ENCODE measurements around the gene HSPA14. TPM values are rescaled to one million over a fixed set of nuclear protein-coding genes. Genes with fewer than 3 reads are reported as not detected.
A peak's percentile ranks its signal among the peaks of the same experiment; 100 is the strongest.
"Not testable (repeated sequence)": the region's sequence is repeated elsewhere in the genome, so short reads cannot be mapped to it uniquely, and the experiment has no call there.

Gene HSPA14
- total RNA-seq, 1 donor from 2014 or later = 11.3 TPM

DNA sequence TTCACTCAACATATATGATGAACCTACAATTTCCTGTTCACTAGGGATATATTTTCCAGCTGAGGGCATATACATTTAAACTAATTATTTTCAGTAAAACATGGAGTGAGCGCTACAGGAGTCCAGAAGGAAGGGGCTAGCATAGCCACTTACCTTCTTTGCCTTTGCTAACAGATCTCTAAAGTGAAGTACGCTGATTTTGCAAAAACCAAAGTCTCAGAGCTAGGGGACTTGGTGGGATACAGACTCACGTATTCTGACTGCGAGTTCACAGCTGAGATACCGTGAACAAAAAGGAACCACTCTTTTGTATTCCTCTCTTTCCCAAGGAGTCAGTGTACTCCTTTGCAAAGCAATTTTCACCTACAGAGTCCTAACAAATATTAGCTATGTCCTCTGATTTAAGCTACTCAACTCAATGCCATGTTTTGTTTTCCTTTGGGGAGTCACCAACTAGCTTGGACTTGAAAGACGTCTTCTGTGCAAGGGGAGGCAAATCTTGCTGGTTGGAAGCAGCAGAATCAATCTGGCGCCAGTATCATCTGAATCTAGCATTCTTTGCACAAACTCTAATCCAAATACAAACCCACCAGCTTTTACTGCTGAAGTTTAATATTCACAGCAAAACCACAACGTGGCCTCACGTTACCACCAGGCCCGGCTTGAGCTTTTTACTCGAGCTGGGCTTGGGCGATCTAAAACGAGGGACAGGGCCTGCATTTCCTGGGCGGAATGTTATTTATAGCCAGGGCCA, 926 bp upstream of the HSPA14 start:
- DNase-seq (ENCODE audit: low spot score) = no peak

DNA sequence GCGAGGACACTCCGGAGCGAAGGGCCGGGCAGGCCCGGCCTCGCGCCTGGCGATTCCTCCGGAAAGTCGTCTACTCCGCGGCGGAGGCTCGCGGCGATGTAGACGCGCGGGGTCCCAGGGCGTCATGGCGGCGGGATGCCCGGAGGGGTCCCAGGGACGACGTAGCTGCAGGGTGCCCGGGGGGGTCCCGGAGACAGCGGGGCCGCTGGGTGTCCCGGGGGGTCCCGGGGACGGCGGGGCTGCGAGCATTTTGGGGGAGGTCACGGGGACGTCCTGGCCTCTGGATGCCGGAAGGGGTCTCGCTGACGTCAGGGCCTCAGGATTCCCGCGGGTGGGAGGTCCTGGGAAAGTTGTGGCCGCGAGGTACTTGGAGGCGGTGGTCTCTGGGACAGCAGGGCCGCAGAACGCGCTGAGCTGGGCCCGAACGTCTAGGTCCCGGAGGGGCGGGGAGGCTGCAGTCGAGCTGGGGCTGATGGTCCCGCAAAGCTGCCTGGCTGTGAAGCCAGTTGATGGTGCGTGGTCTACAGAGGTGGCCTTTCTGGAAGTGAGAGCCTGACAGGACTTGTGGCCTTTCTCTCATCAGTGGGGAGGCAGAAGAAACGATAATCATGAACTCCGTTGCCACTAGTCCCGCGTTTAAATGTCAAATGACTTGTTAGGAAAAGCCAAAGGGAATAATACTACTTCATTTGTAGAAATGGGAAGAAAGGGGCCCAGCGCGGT, 637 bp downstream of the HSPA14 start:
- DNase-seq (ENCODE audit: low spot score) = peak; percentile 32

DNA sequence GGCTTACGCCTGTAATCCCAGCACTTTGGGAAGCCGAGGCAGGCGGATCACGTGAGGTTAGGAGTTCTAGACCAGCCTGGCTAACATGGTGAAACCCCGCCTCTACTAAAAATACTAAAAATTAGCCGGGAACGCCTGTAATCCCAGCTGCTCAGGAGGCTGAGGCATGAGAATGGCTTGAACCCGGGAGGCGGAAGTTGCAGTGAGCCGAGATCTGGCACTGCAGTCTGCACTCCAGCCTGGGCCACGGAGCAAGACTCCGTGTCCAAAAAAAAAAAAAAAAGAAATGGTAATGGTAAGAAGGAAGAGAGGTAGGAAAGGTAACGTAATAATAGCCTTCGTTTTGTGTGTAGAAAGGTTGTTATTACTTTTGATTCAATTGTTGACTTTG, 1.2 kb downstream of the HSPA14 start:
- peak; percentile 8 for DNase-seq (ENCODE audit: low spot score)

DNA sequence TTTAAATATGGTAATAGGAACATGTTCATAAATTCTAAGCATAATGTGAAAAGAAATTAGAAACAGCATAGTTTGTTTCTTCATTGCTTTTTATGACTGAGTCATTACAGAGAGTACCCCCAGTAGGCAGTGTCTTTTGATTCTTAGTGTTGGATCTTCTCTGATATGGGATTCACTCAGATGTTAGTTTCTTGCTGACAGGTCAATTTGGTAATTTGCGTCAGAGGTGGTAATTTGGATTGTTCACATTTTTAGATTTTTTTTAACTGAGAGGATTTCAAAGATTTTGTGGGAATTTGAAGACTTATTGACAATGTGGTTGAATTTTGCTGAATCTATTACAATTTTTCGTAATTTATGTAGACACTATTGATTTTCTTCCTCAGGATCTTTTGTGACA, 2.1 kb downstream of the HSPA14 start:
- no peak for DNase-seq (ENCODE audit: low spot score)

DNA sequence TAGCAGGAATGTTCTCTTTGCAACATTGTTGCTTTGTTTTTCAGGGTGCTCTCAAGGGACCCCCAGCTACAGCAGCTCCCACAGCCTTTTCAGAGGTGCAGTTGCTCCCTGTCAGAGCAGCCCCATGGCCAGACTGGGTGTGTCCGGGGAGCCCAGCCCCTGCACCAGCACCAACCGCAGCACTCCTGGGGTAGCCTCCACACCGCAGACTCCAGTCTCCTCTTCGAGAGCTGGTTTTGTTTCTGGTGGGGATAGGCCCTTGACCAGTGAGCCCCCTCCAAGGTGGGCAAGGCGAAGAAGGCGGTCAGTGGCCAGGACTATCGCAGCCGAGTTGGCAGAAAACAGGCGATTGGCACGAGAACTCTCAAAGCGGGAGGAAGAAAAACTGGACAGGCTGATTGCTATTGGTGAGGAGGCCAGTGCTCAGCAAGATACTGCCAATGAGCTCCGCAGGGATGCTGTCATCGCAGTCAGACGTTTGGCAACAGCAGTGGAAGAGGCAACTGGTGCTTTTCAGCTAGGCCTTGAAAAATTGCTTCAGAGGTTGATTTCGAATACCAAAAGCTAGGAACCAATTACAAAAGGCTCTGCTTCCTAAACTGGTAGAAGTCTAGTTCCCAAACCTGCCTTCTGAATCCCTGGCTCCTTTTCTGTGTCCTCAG, 5.4 kb downstream of the HSPA14 start:
- no peak for DNase-seq (ENCODE audit: low spot score)

DNA sequence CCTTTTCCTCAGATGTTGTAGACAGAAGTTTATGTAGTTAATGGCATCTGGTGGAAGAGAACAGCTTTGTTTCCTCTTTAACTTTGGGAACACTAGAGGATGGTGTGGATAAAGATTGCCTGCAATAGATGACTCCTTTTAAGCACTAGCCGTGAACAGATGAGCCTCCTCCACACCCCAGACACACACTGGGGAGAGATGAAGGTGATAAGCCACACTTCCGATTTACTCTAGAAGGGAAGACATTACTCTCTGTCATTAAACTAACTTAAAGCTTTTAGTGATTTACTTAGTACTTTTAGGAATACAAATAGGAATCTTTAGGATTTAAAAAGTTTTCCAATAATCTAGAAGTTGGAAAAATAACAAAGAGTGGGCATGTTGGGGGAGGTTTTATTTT, 6.8 kb downstream of the HSPA14 start:
- no peak for DNase-seq (ENCODE audit: low spot score)

DNA sequence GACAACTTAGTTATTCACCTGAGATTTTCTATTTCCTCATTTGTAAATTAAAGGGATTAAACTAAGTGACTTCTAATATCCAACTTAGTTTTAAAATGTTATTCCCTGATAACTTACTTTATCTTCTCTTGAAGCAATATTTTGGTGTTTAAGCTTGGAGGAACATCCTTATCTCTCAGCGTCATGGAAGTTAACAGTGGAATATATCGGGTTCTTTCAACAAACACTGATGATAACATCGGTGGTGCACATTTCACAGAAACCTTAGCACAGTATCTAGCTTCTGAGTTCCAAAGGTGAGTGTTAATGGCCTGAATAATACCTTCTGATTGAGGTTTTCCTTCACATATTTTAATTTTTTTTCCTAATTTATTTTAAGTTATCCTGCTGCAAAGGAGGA, 14.1 kb downstream of the HSPA14 start:
- no peak for DNase-seq (ENCODE audit: low spot score)

DNA sequence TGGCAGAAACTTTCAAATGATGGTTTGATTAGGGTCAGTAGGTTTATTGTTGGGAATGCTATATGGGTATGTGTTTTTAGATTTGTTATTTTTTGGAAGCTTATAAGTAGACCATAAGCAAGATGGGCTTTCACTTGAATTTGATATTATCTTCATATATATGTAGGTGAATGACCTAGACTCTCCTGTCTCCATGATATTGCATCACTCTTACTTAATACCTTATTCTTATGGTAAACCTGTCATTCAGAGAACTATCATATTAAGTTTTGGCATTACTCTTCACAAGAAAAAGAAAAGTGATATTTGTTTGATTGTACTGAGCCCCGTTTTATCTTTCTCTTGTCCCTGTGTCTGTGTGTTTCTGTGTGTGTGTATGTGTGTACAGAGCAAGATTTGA, 17.3 kb downstream of the HSPA14 start:
- DNase-seq (ENCODE audit: low spot score) = no peak

DNA sequence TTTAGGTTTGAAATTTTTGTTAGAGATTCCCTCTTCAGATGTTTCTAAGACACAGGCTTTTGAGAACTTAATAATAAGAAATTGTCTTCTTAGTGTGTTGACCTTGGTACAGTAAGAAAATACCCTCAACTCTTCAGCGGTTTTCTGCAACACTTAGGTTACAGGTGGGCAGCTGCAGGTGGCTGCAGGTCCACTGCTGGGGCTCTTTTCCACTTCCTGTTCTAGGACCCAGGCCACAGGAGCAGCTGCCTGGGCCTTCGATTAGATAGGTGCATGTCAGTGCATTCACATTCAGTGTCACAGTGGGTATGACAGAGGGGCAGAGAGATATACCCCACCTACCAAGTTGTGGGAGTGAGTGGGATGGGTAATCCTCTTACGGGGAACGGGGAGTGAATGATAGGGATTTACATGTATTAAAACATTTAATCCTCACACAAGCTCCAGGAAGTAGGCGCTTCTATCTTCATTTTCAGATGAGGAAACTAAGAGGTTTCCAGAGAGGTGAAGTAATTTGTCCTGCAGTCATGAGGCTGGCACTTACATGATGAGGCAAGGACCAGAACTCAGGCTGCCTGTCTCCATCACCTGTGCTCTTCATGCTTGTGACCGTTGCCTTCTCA, 20.3 kb downstream of the HSPA14 start:
- DNase-seq (ENCODE audit: low spot score) = no peak

DNA sequence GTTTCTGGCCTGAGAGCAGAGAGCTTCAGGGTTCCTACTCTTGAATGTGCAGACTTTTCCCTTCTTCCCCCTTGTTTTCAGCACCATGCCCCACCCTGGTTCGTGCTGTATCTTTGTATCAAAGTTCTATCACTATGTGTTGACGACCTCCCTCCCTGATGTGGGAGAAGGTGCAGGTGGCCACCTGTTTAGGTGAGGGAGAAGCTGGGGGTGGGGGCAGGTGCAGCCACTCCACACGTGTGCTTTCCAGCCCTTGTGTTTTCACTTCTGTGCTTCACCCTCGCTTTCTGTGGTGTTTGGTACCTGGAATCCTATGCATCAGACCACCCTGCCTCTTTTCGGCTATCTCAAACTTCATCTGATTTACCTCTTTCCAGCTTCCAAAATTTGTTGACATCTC, 20.9 kb downstream of the HSPA14 start:
- no peak for DNase-seq (ENCODE audit: low spot score)

DNA sequence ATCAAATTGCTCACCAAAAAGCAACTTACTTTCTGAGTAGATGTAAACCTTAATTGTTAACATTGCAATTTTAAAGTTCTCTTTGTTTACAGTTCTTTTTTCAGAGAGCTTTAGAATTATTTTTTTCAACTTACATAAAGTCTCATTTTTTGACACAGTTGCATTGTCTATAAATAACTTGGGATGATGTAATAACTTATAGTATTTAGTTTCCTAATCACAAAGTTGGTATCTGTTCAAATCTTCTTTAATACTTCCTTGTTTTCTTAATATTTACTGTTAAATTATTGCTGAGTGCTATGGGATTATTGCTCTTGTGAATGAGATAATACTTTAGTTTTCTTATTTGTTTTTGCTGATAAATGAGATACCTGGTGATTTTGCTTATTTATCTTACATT, 21.7 kb downstream of the HSPA14 start:
- DNase-seq (ENCODE audit: low spot score) = no peak

DNA sequence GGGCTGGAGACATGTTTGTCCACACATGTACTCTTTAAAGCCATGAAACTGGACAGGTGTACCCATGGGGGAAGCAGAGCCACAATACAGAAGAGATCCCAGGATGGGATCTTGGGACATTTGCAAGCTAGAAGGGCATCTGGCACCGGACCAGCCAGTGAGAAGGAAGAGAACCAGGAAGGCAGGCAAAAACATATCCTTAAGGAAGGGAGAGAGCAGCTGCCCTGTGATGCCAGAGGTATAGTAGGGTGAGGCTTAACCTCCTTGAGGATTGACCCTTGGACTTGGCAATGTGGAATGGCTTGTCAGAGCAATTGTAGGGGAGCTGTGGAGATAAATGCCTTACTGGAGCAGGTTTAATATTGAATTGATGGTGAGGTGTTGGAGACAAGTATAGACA, 22.7 kb downstream of the HSPA14 start:
- no peak for DNase-seq (ENCODE audit: low spot score)

DNA sequence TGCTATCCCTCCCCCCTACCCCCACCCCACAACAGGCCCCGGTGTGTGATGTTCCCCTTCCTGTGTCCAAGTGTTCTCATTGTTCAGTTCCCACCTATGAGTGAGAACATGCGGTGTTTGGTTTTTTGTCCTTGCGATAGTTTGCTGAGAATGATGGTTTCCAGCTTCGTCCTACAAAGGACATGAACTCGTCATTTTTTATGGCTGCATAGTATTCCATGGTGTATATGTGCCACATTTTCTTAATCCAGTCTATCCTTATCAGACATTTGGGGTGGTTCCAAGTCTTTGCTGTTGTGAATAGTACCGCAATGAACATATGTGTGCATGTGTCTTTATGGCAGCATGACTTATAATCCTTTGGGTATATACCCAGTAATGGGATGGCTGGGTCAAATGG, 26.4 kb downstream of the HSPA14 start:
- DNase-seq (ENCODE audit: low spot score) = not testable (repeated sequence)

DNA sequence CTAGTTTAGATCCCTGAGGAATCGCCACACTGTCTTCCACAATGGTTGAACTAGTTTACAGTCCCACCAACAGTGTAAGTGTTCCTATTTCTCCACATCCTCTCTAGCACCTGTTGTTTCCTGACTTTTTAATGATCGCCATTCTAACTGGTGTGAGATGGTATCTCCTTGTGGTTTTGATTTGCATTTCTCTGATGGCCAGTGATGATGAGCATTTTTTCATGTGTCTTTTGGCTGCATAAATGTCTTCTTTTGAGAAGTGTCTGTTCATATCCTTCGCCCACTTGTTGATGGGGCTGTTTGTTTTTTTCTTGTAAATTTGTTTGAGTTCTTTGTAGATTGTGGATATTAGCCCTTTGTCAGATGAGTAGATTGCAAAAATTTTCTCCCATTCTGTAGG, 26.8 kb downstream of the HSPA14 start:
- not testable (repeated sequence) for DNase-seq (ENCODE audit: low spot score)

DNA sequence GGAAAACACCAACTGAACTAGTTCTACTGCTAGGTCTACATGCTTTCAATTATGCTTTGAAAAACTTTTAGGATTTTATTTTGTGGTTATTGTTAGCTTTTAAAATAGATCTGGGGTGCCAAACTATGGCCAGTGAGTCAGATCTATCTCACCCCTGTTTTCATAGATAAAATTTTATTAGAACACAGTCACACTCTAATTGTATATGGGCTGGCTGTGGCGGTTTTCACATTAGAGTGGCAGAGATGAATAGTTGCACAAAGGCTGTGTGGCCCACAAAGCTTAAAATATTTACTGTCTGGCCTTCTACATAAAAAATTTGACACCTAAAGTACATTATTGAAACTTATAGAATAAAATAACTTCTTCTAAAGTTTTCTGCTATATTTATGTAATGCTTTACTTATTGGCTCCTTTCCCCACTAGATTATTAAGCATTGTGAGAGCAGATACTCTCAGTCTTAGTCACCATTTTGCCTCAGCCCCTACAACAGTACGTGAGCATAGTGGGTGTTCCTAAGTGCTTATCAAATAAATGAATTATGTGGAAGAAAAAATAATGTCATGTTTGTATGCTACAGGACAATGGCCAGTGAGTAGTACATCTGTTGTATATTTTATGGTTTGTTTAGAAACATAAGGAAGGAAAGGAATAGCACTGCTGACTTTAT, 35.1 kb downstream of the HSPA14 start:
- no peak for DNase-seq (ENCODE audit: low spot score)

DNA sequence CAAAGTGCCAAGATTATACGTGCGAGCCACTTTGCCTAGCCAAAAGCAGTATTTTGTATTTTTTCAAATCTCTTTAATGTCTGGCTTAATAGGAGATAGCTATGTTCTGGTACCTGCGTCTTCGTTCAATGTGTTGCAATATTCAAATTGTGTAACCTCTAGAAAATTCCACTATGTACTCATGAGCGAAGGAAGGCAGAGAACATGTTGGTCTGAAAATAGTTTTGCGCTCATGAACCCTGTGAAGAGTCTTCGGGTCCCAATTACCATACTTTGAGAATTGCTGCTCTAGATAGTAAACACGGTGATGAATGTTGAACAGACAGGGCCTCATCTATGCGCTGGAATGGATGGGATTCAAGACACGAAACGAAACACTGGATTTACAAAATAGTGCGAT, 37.8 kb downstream of the HSPA14 start:
- no peak for DNase-seq (ENCODE audit: low spot score)

DNA sequence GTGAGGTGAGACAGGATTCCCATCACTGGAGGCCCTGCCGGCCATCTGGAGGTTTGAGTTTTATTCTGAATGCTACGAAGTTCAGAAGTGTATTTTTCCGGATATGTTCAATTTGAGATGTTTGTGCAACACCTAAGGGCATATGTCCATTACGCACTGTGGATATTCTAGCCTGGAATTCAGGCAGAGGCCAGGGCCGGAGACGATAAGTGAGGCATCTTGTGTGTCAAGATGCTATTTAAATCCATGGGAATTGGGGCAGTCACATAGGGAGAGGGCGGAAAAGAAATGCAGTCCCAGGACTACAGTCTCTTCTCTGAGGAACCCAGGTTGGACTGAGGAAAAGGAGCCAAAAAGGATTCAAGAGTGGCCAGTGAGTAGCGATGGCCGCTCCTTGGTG, 38.7 kb downstream of the HSPA14 start:
- DNase-seq (ENCODE audit: low spot score) = no peak

DNA sequence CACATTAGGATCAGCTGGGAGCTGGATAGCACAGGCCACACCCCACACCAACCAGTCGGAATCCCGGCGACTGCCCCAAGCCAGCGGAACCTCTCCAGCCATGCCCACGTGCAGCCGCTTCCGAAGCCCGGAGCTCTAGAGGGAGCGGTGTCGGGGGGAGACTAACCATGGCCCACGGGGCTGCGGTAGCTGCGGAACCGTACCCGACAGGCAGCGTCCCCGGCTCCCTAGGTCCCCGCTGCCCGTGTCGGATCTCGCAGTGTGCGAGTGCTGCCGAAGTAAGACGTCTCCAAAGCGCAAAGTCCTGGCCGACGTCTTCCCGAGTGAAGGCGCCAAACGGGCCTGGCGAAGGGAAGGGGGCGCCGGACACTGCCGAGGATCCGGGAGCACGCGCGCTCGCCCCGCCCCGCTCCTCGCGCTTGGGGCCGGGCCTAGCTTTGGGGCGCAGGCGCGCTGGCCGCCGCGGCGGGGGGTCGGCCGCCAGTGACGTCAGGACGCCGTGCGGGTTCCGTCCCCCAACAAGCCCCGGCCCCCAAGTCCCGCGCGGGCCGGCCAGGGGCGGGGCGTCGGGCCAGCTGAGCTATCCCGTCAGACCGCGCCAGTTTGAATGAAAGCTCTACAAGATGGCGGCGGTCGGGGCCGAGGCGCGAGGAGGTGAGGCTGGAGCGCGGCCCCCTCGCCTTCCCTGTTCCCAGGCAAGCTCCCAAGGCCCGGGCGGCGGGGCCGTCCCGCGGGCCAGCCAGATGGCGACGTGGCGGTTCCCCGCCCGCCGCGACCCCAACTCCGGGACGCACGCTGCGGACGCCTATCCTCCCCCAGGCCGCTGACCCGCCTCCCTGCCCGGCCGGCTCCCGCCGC, 40.4 kb downstream of the HSPA14 start, which contains the start of gene SUV39H2:
Gene SUV39H2, plus strand, starts transcription at position 601 of the 858 bp plus-strand sequence. Its CDS starts 23 bp downstream, at position 624.
- peak; percentile 97 for DNase-seq (ENCODE audit: low spot score)

DNA sequence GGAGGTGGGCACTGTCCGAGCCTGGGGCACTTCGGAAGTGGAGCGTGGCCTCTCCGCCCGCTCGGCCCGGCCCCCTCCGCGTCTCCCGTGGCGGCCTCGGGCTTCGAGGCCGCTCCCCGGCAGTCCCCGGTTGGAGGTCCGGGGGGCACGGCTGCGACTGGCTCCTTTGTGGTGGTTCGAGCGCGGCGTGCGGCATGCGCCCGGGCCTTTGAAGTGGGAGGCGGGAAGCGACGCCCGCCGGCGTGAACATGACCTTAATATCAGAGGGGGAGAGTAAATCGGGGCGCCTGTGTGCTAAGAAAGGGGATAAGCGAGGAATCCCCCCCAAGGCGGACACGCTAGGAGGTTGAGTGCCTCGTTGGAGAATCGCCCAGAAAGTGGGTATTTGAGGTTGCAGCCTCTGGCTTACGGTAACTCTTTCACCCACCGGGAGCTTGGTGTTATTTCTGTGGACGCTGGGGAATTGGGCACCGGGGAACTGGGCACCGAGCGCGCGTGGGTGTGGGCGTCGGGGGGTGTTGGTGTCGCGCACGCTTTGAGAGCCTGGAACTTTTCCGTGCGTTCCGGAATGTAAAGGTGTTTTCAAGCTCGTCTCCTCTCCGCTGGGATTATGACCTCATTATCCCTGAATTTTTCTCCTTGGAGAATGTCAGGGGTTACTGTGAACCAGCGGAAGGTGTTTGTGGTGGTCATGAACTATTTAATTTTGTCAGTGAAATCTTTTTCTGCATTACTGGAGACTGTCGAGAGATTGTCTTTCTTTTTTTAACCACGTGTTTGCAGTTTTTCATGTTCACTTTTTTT, 41.2 kb downstream of the HSPA14 start:
- peak; percentile 36 for DNase-seq (ENCODE audit: low spot score)

DNA sequence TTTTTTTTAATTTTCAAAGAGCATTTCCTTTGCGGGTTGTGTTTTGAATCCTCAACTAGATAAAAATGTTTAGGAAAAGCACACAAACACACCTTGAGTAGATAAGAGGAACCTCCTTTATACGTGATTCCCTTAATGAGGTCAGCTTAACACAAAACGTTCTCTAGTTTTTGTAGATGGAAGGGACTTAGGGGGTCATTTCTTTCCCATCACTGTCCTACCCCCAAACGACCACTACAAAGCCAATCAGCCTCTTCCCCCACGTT, 41.8 kb downstream of the HSPA14 start:
- DNase-seq (ENCODE audit: low spot score) = no peak
